GM10248 (cell line): ENCODE measurements around the gene DCTN2.
"Not testable (repeated sequence)": the region's sequence is repeated elsewhere in the genome, so short reads cannot be mapped to it uniquely, and the experiment has no call there.

Experiments
- CTCF ChIA-PET: fragments of 300-600 bp; sonication (Branson Sonifier 250); formaldehyde crosslinking; extraction: SDS; loops from one replicate; lab custom pipeline; 2021; ENCODE audit warnings: antibody characterized with exemption; lab: Yijun Ruan, JAX
- POLR2A ChIA-PET: fragments of 350-650 bp; sonication (Branson Sonifier 250); formaldehyde crosslinking; extraction: SDS; loops from one replicate; lab custom pipeline; 2020; ENCODE audit warnings: antibody characterized with exemption; lab: Yijun Ruan, JAX
- DNase-seq: peaks from one replicate; pipeline ENCODE4 v3.0.0; 2012; ENCODE audit errors: extremely low spot score
- TF ChIP-seq, protein P1 (sequence below): IDR thresholded peaks from 2 replicates; pipeline ENCODE4 v1.5.1; 2012; ENCODE audit warnings: mild to moderate bottlenecking, low read depth; ENCODE audit errors: extremely low read depth, missing control alignments, control extremely low read depth

Gene DCTN2

DNA sequence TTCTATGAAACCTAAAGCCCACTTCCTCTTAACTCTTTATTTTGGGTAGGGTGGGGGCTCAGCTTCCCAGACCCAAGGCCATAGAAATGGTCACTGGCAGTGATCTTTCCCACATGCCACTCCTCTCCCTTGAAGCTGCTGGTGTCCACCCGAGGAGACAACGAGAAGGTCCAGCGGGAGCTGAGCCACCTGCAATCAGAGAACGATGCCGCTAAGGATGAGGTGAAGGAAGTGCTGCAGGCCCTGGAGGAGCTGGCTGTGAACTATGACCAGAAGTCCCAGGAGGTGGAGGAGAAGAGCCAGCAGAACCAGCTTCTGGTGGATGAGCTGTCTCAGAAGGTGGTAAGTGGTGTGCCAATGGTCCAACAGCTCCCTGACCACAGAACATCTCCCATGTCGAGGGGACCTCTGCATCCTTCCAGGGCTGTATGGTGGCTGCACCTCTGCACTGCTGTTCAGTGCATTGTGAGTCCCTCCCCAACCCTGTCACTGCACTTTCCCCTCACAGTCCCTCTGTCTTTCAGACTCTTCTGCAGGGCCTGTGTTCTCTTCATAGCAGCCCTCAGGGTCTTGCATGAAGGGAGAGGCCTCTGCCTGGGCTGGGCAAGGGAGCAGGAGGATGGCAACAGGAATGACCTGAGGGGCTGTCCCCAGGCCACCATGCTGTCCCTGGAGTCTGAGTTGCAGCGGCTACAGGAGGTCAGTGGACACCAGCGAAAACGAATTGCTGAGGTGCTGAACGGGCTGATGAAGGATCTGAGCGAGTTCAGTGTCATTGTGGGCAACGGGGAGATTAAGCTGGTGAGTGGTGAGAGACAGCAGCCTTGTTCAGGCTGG lies 25.2 kb upstream of the DCTN2 start:
- POLR2A ChIA-PET, result no interaction called here
- CTCF ChIA-PET, result interaction anchor here (1.5 to 12.9 kb wide), 3 partner anchors 11 to 50 kb away, joined by 3 to 134 read pairs (median 5); no protein-coding TSS in a partner anchor
- TF ChIP-seq, protein P1, sequence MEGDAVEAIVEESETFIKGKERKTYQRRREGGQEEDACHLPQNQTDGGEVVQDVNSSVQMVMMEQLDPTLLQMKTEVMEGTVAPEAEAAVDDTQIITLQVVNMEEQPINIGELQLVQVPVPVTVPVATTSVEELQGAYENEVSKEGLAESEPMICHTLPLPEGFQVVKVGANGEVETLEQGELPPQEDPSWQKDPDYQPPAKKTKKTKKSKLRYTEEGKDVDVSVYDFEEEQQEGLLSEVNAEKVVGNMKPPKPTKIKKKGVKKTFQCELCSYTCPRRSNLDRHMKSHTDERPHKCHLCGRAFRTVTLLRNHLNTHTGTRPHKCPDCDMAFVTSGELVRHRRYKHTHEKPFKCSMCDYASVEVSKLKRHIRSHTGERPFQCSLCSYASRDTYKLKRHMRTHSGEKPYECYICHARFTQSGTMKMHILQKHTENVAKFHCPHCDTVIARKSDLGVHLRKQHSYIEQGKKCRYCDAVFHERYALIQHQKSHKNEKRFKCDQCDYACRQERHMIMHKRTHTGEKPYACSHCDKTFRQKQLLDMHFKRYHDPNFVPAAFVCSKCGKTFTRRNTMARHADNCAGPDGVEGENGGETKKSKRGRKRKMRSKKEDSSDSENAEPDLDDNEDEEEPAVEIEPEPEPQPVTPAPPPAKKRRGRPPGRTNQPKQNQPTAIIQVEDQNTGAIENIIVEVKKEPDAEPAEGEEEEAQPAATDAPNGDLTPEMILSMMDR, result no peak
- no peak for DNase-seq

GRCh38 chr12:57570438-57570837 lies 23.4 kb upstream of the DCTN2 start:
- DNase-seq, POLR2A ChIA-PET: not testable (repeated sequence)
- CTCF ChIA-PET, result interaction anchor here (1.0 to 12.9 kb wide), 5 partner anchors 8 to 52 kb away, joined by 3 to 134 read pairs (median 4); no protein-coding TSS in a partner anchor

DNA sequence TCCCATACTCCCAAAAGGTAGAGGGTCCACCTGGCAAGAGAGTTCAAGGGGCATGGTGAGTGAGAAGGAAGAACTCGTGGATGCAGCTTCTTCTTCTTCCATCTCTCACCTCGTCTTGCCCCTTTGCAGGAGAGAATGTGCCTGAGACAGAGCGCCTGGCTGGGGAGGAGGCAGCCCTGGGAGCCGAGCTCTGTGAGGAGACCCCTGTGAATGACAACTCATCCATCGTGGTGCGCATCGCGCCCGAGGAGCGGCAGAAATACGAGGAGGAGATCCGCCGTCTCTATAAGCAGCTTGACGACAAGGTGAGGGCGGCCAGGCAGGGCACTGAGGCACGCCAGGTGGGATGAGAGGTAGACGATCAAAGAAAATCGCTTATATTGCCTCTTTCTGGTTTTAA lies 22.9 kb upstream of the DCTN2 start:
- ChIA-PET CTCF (interaction anchor here (1.6 to 12.9 kb wide), 2 partner anchors 13 to 124 kb away, joined by 3 to 134 read pairs; partner anchors contain the start of gene OS9), POLR2A (no interaction called here)
- no peak for DNase-seq
- TF ChIP-seq, protein P1, result no peak

- ChIA-PET CTCF (interaction anchor here (1.6 to 12.9 kb wide), 2 partner anchors 14 to 125 kb away, joined by 3 to 134 read pairs; partner anchors contain the start of gene OS9), POLR2A (no interaction called here)
- no peak for DNase-seq
- TF ChIP-seq, protein P1, result no peak
These were observed 21.8 kb upstream of the DCTN2 start for GRCh38 chr12:57568838-57569237.

DNA sequence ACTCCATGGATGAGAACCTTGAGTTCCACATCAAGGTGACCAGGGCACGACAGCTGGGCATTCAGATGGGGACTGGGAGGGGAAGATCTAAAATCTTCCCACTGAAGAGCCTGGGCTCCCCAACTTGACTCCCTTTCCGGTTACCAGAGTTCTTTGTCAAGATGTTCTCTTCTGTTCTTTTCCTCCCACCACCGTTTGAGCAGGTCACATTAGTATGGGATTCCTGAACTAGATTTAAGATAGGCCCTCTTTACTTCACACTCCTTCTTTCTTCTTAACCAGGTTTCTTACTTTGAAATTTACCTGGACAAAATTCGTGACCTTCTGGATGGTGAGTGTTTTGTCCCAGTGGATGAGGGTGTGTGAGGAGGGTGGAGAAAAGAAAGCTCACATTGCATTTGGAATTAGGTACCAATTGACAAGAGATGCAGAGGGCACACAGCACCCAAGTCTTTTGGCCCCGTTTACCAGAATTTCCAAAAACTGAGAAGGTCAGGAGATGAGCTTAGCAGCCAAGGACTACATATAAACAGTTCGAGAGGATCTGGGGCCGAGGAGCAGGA lies 17.3 kb upstream of the DCTN2 start:
- TF ChIP-seq, protein P1, result no peak
- DNase-seq, result no peak
- ChIA-PET CTCF (interaction anchor here (12.9 kb wide), 1 partner anchor 19 kb away, joined by 134 read pairs; no protein-coding TSS in a partner anchor), POLR2A (no interaction called here)

- TF ChIP-seq, protein P1, result no peak
- ChIA-PET POLR2A (no interaction called here), CTCF (interaction anchor here (12.9 kb wide), 1 partner anchor 20 kb away, joined by 134 read pairs; no protein-coding TSS in a partner anchor)
- DNase-seq, result no peak
These were observed 16.4 kb upstream of the DCTN2 start for GRCh38 chr12:57563358-57563757.

DNA sequence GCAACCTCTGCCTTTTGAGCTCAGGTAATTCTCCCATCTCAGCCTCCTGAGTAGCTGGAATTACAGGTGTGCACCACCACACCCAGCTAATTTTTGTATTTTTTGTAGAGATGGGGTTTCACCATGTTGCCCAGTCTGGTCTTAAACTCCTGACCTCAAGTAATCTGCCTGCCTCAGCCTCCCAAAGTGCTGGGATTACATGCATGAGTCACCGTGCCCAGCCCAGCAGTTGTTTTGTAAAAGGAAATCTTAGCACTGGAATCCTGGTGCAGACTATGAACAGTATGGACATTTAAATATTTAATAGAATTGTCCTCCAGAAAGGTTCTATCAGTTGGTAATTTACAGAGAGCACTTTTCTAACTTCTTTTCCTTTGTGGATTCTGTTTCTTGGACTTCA lies 14.1 kb upstream of the DCTN2 start:
- CTCF ChIA-PET, result interaction anchor here (0.9 to 2.3 kb wide), 3 partner anchors 10 to 59 kb away, joined by 3 to 9 read pairs (median 4); no protein-coding TSS in a partner anchor
- POLR2A ChIA-PET, DNase-seq: not testable (repeated sequence)
